22Rv1 (cell line): ENCODE measurements around the gene GEMIN4.

Experiments used
- H3K27ac ChIP-seq: fragments of 450-650 bp; 2 replicates; pipeline ENCODE4 v1.5.1; 2017
- CTCF ChIP-seq: fragments of 450-650 bp; IDR thresholded peaks from 2 replicates; pipeline ENCODE4 v1.5.1; 2017; ENCODE audit warnings: mild to moderate bottlenecking
- ZFX ChIP-seq: fragments of 450-650 bp; IDR thresholded peaks from 2 replicates; pipeline ENCODE4 v1.6.1; 2017; ENCODE audit warnings: antibody characterized with exemption, borderline replicate concordance

GEMIN4 gene

DNA sequence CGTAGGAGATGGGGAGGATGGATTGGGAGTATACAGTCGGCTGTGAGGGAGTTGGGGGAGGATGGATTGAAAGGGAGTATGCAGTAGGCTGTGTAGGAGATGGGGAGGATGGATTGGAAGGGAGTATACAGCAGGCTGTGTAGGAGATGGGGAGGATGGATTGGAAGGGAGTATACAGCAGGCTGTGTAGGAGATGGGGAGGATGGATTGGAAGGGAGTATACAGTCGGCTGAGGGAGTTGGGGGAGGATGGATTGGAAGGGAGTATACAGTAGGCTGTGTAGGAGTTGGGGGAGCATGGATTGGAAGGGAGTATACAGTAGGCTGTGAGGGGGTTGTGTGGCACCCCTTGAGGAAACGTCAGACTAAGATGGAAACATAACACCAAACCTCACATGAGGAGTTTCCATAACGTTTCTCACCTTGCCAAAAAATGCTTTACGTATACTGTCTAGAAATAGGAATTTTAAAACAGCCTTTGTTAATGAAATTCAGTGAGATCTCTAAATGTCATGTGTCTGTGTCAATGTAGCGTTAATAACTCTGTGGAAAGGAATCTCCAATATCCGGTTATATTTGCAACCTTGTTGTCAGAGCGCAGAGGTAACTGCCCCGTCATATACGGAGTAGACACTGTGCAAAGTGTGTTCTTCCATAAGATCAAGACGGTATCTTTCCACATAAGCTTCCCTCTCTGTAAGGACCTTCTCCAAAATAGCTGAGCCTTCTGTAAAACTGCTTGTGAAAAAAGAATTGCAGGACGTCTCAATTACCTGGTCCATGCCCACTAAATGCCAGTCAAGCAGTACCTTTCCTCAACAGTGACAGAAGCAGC is 31.1 kb downstream of the GEMIN4 start:
- TF ChIP-seq ZFX (no peak), CTCF (no peak)
- no peak overlapping the region for H3K27ac ChIP-seq

DNA sequence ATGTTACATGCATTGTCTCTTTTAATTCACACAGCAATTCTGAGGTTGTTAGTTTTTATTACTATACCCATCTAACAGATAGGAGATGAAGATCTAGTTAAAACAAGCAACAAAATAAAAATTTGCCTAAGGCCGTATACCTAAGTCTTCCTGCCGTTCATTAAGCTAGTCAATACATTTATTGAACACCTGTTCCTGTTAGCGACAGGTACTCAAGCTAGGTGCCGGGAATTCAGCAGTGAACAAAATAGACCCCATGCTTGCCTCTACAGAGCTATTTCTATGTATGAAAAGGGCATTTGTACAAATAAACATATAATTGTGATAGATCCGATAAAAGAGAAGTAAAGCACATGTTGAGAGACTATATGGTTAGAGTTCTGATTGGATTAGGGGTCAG is 34.0 kb downstream of the GEMIN4 start:
- H3K27ac ChIP-seq: no peak overlapping the region
- no peak for TF ChIP-seq CTCF
- TF ChIP-seq ZFX: no peak

GRCh38 chr17:708132-708531 is 43.9 kb downstream of the GEMIN4 start:
- TF ChIP-seq CTCF (no peak), ZFX (no peak)

DNA sequence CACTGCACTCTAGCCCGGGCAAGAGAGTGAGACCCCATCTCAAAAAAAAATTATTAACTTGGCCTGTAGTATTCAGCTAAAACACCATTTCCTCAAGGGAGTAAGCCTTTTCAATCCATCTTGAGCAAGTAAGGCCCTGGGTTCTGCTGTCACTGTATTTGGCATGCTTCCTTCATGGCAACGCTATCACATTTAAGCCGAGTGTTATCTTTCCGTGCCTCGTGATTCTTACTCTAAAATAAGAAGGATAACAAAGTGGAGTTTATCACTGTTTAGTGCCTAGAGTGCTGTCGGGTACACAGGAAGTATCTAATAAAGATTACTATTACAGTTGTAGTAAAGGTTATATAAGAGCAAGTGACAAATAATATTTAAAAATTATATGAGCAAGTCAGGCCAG is 46.2 kb downstream of the GEMIN4 start:
- TF ChIP-seq CTCF (no peak), ZFX (no peak)
- no peak overlapping the region for H3K27ac ChIP-seq

More at GRCh38 chr17:708132-708531, 43.9 kb downstream of the GEMIN4 start:
- no peak overlapping the region for H3K27ac ChIP-seq

DNA sequence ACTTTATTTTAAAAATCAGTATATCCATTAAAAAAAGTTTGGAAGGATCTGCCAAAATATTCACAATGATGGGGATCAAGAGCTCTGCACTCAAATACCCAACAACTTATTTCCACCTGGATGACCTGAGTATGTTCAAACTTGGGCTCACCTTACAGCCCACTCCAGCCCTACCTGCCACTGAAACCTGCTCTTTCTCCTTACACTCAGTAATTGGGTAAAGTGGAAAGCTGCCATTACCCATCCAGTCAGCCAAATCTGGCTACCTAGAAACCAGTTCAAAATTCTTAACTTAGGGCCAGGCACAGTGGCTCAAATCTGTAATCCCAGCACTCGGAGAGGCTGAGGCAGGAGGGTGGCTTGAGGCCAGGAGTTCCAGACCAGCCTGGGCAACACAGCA is 47.1 kb downstream of the GEMIN4 start:
- no peak overlapping the region for H3K27ac ChIP-seq
- TF ChIP-seq ZFX (no peak), CTCF (no peak)

- H3K27ac ChIP-seq: no peak overlapping the region
- TF ChIP-seq CTCF (no peak), ZFX (no peak)
Observed at GRCh38 chr17:704111-704864, 47.8 kb downstream of the GEMIN4 start.
